Thyroid gland (tissue), 4 donors: ENCODE data around the gene BEAN1.

ENCODE experiments used
- CTCF ChIP-seq, 6 experiments: fragments of 200-600 bp in 3 of 6; fragments of 450-650 bp in 3 of 6; sonication (generic) in 3 of 6; IDR thresholded peaks; one replicate each; pipeline ENCODE4 v1.5.1; 2016 to 2019; ENCODE audit warnings: antibody characterized with exemption in 6 of 6, mild to moderate bottlenecking in 2 of 6, inconsistent platforms in 1 of 6, moderate library complexity in 1 of 6
- POLR2A ChIP-seq, 2 donors: fragments of 450-650 bp; IDR thresholded peaks; one replicate each; pipeline ENCODE4 v1.6.1; 2017; ENCODE audit warnings: antibody characterized with exemption in 2 of 2, mild to moderate bottlenecking in 2 of 2, moderate library complexity in 1 of 2

GRCh38 chr16:66516808-66517585 is 89.9 kb downstream of the BEAN1 start:
- TF ChIP-seq POLR2A (IDR thresholded peaks at IDR 0.05), result peak in 1 of 2 donors; percentile 53
- TF ChIP-seq CTCF (IDR thresholded peaks at IDR 0.05), result no peak
